Mesothelial cell of epicardium (in vitro differentiated cells): ENCODE data around the gene ETV3L. TPM values are rescaled to one million over a fixed set of nuclear protein-coding genes. Genes with fewer than 3 reads are reported as not detected.

Source experiments
- DNase-seq, 2 experiments: peaks; one replicate each; pipeline ENCODE4 v3.0.0; 2021; ENCODE audit warnings: low spot score in 2 of 2; ENCODE audit not compliant: unreplicated experiment in 2 of 2
- H3K27ac Mint-ChIP-seq: 2 replicates; pipeline ENCODE4 v1.8.0; 2021; ENCODE audit warnings: mixed read lengths
- H3K27me3 Mint-ChIP-seq: 2 replicates; pipeline ENCODE4 v1.8.0; 2021; ENCODE audit warnings: low read depth, mixed read lengths
- H3K36me3 Mint-ChIP-seq: 2 replicates; pipeline ENCODE4 v1.8.0; 2021; ENCODE audit warnings: mixed read lengths
- H3K4me1 Mint-ChIP-seq: 2 replicates; pipeline ENCODE4 v1.8.0; 2021; ENCODE audit warnings: mixed read lengths
- H3K4me3 Mint-ChIP-seq: 2 replicates; pipeline ENCODE4 v1.8.0; 2021; ENCODE audit warnings: mild to moderate bottlenecking, moderate library complexity, mixed read lengths
- H3K9me3 Mint-ChIP-seq: 2 replicates; pipeline ENCODE4 v1.8.0; 2021; ENCODE audit warnings: mixed read lengths
- total RNA-seq: library from RNA; stranded (reverse); gene quantifications from 3 replicates; pipeline ENCODE4 v1.2.1, GENCODE V29; 2021
- TF ChIP-seq, protein P1 (sequence below): fragments of 200-600 bp; sonication (generic); IDR thresholded peaks from one replicate; pipeline ENCODE4 v1.5.0; 2021; ENCODE audit warnings: antibody characterized with exemption; ENCODE audit not compliant: unreplicated experiment

ETV3L gene
- total RNA-seq, 1 donor from 2014 or later: not detected

DNA sequence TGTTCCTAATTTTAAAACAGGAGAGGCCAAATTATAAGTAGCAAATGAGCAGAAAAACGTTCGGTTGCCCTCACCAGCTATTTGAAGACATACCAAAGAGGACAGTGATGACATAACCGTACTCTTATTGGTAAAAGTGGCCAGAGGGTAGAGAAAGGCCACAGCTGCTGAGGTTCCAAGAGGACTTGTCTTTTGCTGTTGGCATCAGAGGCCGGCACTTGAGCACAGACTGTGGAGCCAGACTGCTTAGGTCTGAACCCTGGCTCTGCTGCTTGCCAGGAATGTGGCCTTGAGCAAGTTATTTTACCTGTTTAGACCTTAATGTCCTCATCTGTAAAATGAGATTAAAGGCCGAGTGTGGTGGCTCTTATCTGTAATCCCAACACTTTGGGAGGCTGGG is 14.9 kb downstream of the ETV3L start:
- DNase-seq: no peak
- H3K36me3 Mint-ChIP-seq: no peaks in the 10 kb centered on the region
- peaks cover 5% of the 10 kb centered on the region for H3K9me3 Mint-ChIP-seq
- H3K27me3 Mint-ChIP-seq: no peaks in the 10 kb centered on the region
- no peak overlapping the region for H3K27ac Mint-ChIP-seq
- no peak overlapping the region for H3K4me3 Mint-ChIP-seq
- no peaks in the 10 kb centered on the region for H3K4me1 Mint-ChIP-seq
- TF ChIP-seq, protein P1, sequence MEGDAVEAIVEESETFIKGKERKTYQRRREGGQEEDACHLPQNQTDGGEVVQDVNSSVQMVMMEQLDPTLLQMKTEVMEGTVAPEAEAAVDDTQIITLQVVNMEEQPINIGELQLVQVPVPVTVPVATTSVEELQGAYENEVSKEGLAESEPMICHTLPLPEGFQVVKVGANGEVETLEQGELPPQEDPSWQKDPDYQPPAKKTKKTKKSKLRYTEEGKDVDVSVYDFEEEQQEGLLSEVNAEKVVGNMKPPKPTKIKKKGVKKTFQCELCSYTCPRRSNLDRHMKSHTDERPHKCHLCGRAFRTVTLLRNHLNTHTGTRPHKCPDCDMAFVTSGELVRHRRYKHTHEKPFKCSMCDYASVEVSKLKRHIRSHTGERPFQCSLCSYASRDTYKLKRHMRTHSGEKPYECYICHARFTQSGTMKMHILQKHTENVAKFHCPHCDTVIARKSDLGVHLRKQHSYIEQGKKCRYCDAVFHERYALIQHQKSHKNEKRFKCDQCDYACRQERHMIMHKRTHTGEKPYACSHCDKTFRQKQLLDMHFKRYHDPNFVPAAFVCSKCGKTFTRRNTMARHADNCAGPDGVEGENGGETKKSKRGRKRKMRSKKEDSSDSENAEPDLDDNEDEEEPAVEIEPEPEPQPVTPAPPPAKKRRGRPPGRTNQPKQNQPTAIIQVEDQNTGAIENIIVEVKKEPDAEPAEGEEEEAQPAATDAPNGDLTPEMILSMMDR: no peak

- Mint-ChIP-seq H3K27me3 (no peaks in the 10 kb centered on the region), H3K4me3 (no peak overlapping the region), H3K27ac (no peak overlapping the region), H3K9me3 (peaks cover 8% of the 10 kb centered on the region), H3K4me1 (no peaks in the 10 kb centered on the region), H3K36me3 (no peaks in the 10 kb centered on the region)
- TF ChIP-seq, protein P1: no peak
- no peak for DNase-seq
Measured at GRCh38 chr1:157081707-157082106, 17.9 kb downstream of the ETV3L start.

DNA sequence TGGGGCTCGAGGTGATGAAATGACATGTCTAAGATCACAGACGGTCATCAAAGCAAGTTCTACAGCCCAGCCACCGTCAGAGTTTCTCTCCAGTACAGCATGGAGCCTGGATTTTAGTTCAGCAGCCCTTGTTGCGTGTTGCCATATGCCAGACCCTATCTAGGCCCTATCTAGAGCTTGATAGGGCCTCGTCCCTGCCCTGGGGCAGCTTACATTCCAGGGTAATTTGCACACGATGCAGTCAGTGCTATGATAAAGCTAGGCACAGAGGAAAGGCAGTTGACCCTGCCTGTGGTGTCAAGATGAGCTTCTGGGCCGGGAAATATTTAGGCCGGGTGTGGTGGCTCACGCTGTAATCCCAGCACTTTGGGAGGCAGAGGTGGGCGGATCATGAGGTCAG is 18.9 kb downstream of the ETV3L start:
- TF ChIP-seq, protein P1: no peak
- Mint-ChIP-seq H3K27ac (no peak overlapping the region), H3K4me3 (no peak overlapping the region), H3K4me1 (no peaks in the 10 kb centered on the region), H3K9me3 (peaks cover 8% of the 10 kb centered on the region), H3K27me3 (no peaks in the 10 kb centered on the region), H3K36me3 (no peaks in the 10 kb centered on the region)
- DNase-seq: no peak

DNA sequence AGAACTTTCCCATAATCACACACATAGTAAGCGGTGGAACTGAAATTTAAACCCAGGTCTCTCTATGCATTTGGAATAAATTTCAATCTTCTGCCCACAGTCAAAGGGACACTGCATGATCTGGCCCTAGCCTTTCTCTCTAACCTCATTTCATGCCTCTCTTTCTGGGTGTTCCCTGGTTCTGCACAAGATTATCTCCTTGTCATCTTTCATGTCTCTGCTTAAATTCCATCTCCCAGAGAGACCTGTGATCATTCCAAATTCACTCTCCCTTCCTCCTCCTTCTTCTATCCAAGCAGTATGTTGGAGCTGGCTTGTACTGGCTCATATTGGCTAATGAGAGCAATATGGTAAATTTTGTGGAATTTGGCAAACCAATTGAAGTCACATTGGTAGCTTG is 22.2 kb downstream of the ETV3L start:
- H3K27me3 Mint-ChIP-seq: peaks cover 5% of the 10 kb centered on the region
- TF ChIP-seq, protein P1: no peak

DNA sequence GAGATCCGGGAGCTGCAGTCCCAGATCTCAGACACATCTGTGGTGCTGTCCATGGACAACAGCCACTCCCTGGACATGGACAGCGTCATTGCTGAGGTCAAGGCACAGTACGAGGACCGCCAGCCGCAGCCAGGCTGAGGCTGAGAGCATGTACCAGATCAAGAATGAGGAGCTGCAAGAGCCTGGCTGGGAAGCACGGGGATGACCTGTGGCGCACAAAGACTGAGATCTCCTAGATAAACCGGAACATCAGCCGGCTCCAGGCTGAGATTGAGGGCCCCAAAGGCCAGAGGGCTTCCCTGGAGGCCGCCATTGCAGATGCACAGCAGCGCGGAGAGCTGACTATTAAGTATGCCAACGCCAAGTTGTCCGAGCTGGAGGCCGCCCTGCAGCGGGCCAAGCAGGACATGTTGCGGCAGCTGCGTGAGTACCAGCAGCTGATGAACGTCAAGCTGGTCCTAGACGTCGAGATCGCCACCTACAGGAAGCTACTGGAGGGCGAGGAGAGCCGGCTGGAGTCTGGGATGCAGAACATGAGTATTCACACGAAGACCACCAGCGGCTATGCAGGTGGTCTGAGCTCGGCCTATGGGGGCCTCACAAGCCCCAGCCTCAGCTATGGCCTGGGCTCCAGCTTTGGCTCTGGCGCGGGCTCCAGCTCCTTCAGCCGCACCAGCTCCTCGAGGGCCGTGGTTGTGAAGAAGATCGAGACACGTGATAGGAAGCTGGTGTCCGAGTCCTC is 25.5 kb downstream of the ETV3L start:
- Mint-ChIP-seq H3K4me3 (no peak overlapping the region), H3K27me3 (peaks cover 5% of the 10 kb centered on the region), H3K27ac (no peak overlapping the region), H3K36me3 (no peaks in the 10 kb centered on the region), H3K9me3 (peaks cover 4% of the 10 kb centered on the region), H3K4me1 (peaks cover 7% of the 10 kb centered on the region)
- TF ChIP-seq, protein P1: peak; percentile 24
- DNase-seq: peak in 1 of 2 experiments; percentile 56

More for the DNA sequence above, 22.2 kb downstream of the ETV3L start:
- Mint-ChIP-seq H3K9me3 (peaks cover 8% of the 10 kb centered on the region), H3K27ac (no peak overlapping the region), H3K4me1 (peaks cover 7% of the 10 kb centered on the region), H3K36me3 (no peaks in the 10 kb centered on the region), H3K4me3 (no peak overlapping the region)
- no peak for DNase-seq
